SU-DHL-6 (cell line): ENCODE results near the gene UPK1B.

ENCODE experiments used
- EZH2phosphoT487 ChIP-seq: fragments of 200-600 bp; sonication (generic), shearing (Covaris generic); conservative IDR thresholded peaks from 2 replicates; pipeline ENCODE4 v1.6.1; 2018; ENCODE audit warnings: mild to moderate bottlenecking, antibody characterized with exemption, low read length, moderate library complexity, mixed read lengths
- TF ChIP-seq, protein P1 (sequence below): fragments of 200-600 bp; sonication (generic); IDR thresholded peaks from one replicate; pipeline ENCODE4 v1.5.1; 2017; ENCODE audit warnings: antibody characterized with exemption, mild to moderate bottlenecking, low read length, moderate library complexity; ENCODE audit not compliant: insufficient read depth, poor library complexity, severe bottlenecking

- TF ChIP-seq, protein P1, sequence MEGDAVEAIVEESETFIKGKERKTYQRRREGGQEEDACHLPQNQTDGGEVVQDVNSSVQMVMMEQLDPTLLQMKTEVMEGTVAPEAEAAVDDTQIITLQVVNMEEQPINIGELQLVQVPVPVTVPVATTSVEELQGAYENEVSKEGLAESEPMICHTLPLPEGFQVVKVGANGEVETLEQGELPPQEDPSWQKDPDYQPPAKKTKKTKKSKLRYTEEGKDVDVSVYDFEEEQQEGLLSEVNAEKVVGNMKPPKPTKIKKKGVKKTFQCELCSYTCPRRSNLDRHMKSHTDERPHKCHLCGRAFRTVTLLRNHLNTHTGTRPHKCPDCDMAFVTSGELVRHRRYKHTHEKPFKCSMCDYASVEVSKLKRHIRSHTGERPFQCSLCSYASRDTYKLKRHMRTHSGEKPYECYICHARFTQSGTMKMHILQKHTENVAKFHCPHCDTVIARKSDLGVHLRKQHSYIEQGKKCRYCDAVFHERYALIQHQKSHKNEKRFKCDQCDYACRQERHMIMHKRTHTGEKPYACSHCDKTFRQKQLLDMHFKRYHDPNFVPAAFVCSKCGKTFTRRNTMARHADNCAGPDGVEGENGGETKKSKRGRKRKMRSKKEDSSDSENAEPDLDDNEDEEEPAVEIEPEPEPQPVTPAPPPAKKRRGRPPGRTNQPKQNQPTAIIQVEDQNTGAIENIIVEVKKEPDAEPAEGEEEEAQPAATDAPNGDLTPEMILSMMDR: no peak
- TF ChIP-seq EZH2phosphoT487: no peak
Measured at GRCh38 chr3:119219069-119219468, 45.7 kb downstream of the UPK1B start.
